Stimulated activated CD4-positive, alpha-beta T cell treated with anti-CD3 and anti-CD28 coated beads, TNF-alpha, amount 100 ng/mL, for 4 hours (primary cell): ENCODE data around the gene RBMS1.

Source experiments
- DNase-seq, 3 experiments: peaks; one replicate each; pipeline ENCODE4 v3.0.0-alpha.2; 2020; ENCODE audit warnings: low read depth in 3 of 3

The RBMS1 gene

GRCh38 chr2:160224507-160224906 lies 269.1 kb downstream of the RBMS1 start:
- no peak for DNase-seq

DNA sequence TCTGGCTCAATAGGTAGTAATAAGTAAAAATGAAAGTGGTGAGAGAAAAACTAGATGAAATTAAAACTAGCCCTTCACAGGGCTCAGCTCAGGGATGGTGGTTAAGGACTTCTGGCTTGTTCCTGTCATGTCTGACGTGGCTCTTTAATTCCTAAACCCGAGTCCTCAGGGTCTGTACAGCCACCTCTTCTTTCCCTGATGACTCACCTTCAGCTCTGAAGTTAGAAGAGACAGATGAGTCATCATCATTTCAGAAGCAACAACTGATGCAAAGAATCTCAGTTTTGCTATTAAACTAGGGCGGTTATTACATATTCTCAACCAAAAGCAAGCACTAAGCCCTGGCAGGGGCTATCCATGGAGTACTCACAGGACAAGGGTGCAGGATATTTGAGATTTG lies 269.5 kb downstream of the RBMS1 start:
- DNase-seq = no peak

- no peak for DNase-seq
These were observed 270.0 kb downstream of the RBMS1 start for GRCh38 chr2:160223560-160223959.

- DNase-seq = no peak
These were observed 270.9 kb downstream of the RBMS1 start for GRCh38 chr2:160222546-160223283.
